ENCODE measurements around the gene LAMB3.

DNA sequence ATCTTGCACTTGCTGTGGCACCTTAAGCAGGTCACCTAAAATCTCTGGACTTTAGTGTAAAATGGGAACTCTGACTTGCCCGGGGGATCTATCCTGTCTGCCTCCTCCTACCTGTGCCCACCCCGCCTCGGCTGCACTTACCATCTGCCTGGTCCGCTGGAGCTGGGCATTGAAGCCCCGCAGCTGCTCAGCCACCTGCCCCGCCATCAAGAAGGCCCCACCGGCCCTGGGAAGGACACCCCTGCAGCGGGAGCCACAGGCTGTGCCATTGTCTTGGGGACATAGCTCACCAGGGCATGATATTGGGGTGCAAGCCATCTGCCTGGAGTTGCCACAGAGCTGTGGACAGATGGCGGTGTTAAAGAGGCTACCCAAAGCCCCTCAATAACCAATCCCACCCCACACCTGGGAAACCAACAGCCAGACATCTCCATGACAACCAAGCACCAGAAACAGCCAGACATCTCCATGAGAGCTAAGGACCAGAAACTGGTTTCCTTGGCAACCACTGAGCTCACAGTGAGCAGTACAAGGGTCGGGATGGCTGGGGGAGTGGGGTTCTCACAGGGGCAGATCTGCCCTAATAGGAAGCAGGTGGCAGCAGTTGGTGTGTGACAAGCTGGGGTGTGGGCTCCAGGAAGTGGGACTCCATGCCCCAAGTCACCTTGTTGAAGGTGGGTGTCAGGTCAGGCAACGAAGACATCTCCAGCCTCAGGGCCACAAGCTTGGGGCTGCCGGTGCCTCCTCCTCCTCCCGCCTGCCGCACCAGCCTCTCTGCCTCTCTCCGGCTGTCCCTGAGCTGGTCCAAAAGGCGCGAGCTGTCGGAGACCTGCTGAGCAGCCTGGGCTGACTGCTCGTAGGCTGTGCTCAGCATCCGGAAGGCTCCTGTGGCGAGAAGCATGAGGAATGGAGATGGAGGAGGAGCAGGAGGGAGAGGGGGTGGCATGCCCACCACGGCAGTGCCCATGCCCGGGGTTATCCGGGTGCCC, 29.1 kb downstream of the LAMB3 start:
- TF ChIP-seq, protein P1, sequence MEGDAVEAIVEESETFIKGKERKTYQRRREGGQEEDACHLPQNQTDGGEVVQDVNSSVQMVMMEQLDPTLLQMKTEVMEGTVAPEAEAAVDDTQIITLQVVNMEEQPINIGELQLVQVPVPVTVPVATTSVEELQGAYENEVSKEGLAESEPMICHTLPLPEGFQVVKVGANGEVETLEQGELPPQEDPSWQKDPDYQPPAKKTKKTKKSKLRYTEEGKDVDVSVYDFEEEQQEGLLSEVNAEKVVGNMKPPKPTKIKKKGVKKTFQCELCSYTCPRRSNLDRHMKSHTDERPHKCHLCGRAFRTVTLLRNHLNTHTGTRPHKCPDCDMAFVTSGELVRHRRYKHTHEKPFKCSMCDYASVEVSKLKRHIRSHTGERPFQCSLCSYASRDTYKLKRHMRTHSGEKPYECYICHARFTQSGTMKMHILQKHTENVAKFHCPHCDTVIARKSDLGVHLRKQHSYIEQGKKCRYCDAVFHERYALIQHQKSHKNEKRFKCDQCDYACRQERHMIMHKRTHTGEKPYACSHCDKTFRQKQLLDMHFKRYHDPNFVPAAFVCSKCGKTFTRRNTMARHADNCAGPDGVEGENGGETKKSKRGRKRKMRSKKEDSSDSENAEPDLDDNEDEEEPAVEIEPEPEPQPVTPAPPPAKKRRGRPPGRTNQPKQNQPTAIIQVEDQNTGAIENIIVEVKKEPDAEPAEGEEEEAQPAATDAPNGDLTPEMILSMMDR (IDR thresholded peaks at IDR 0.05): no peak
- TF ChIP-seq POLR2AphosphoS5 (IDR thresholded peaks at IDR 0.05): no peak
- no peak for TF ChIP-seq POLR2A (IDR thresholded peaks at IDR 0.05)
- no peak for TF ChIP-seq EP300 (IDR thresholded peaks at IDR 0.05)
